Measurements from ENCODE around the gene OGA. TPM values are rescaled to one million over a fixed set of nuclear protein-coding genes. Genes with fewer than 3 reads are reported as not detected.

OGA gene
- total and polyA plus RNA-seq, 9 of the 15 experiments (the other 6 are each of a cell fraction or from before 2014, with no cell fraction given): 13.5 to 73.5 (median 59.5) TPM

- TF ChIP-seq EP300 (IDR thresholded peaks at IDR 0.05; ENCODE audit: low read length): no peak
- no peak for TF ChIP-seq L3MBTL2 (IDR thresholded peaks at IDR 0.05)
- TF ChIP-seq POLR2AphosphoS5 (IDR thresholded peaks at IDR 0.05; ENCODE audit: control insufficient read depth, insufficient read depth, low read depth, low read length): 0 out of 2 replicates have a peak, but pooled peaks have one; percentile 38
- no peak for TF ChIP-seq SMAD4 (CRISPR knock-in tag; conservative IDR thresholded peaks at IDR 0.05)
- no peak for TF ChIP-seq MCM3 (IDR thresholded peaks at IDR 0.05)
- TF ChIP-seq SP2 (IDR thresholded peaks at IDR 0.05; ENCODE audit: extremely low read depth, low read depth, low read length, poor library complexity, severe bottlenecking): no peak
- no peak for TF ChIP-seq DMBX1 (CRISPR knock-in tag; IDR thresholded peaks at IDR 0.05; ENCODE audit: borderline replicate concordance)
- TF ChIP-seq SRF (CRISPR knock-in tag; IDR thresholded peaks at IDR 0.05): peak in 1 of 2 experiments; percentile 25; a peak in 1 of 4 replicates
- TF ChIP-seq ZNF175 (CRISPR knock-in tag; IDR thresholded peaks at IDR 0.05; ENCODE audit: low read depth): no peak
- TF ChIP-seq KDM5B (IDR thresholded peaks at IDR 0.05; ENCODE audit: insufficient replicate concordance, low read depth, low read length): peak; percentile 63
- no peak for TF ChIP-seq CC2D1A (IDR thresholded peaks at IDR 0.05)
- TF ChIP-seq DDX20 (tag; IDR thresholded peaks at IDR 0.05; ENCODE audit: low read depth): no peak
- TF ChIP-seq MCM7 (IDR thresholded peaks at IDR 0.05): no peak
- no peak for TF ChIP-seq ZNF699 (CRISPR knock-in tag; IDR thresholded peaks at IDR 0.05; ENCODE audit: insufficient replicate concordance)
- no peak for TF ChIP-seq ATF3 (IDR thresholded peaks at IDR 0.05)
- no peak for TF ChIP-seq ATF3 (CRISPR knock-in tag; conservative IDR thresholded peaks at IDR 0.05)
- peak; percentile 55 to 81 for TF ChIP-seq MNT (conservative IDR thresholded peaks at IDR 0.05)
- no peak for TF ChIP-seq CREB3L1 (IDR thresholded peaks at IDR 0.05; ENCODE audit: borderline replicate concordance, low read depth)
- TF ChIP-seq POLR2H (tag; IDR thresholded peaks at IDR 0.05; ENCODE audit: low read depth): no peak; the same call in 1 of the 2 replicates
- TF ChIP-seq NCOA4 (IDR thresholded peaks at IDR 0.05; ENCODE audit: partially characterized antibody): no peak
- TF ChIP-seq NR2C1 (IDR thresholded peaks at IDR 0.05): no peak
- no peak for TF ChIP-seq NR2C1 (tag; IDR thresholded peaks at IDR 0.05)
- no peak for TF ChIP-seq RNF2 (IDR thresholded peaks at IDR 0.05)
- TF ChIP-seq CHD4 (IDR thresholded peaks at IDR 0.05; ENCODE audit: insufficient read depth, insufficient replicate concordance, low read depth, low read length, poor library complexity, severe bottlenecking): no peak
- no peak for TF ChIP-seq NR1H2 (CRISPR knock-in tag; IDR thresholded peaks at IDR 0.05)
Measured at GRCh38 chr10:101782811-101783735, 35.2 kb downstream of the OGA start, which contains the start of gene NPM3 (continued).

All from K562 (cell line).